Measurements from ENCODE around the gene CNOT6. TPM values are rescaled to one million over a fixed set of nuclear protein-coding genes. Genes with fewer than 3 reads are reported as not detected.

CNOT6 gene
- total RNA-seq, 4 donors from 2014 or later = 11.0 to 17.8 (median 15.0) TPM

DNA sequence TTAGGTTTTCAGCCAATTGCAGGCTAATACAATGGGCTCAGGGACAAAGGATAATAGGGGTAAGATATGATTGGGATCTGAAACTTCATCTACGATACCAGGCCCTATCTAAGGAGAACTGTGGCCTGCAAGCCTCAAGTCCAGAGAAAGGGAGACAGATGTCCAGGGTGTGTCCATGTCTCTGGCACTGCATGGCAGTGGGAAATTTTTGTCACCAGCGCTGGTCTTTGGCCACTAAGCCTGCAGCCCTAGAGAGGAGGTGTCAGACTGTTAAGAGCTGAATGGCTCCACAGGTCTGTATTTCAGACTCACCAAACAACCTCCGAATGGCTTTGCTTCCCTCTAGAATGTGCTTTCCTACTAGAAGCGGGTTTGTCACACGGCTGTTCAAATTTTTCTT is 6.6 kb upstream of the CNOT6 start:
- no peak for TF ChIP-seq POLR2A (IDR thresholded peaks at IDR 0.05)
- Histone ChIP-seq H3K4me3 (no peak overlapping the region), H3K4me1 (peaks cover 8% of the 10 kb centered on the region), H3K27ac (no peak overlapping the region), H3K27me3 (no peaks in the 10 kb centered on the region), H3K9me3 (no peaks in the 10 kb centered on the region), H3K36me3 (no peaks in the 10 kb centered on the region)
- DNase-seq (ENCODE audit: low spot score in 2 of 2) = peak; percentile 3 to 41
- 93% methylated on average over 5 of the region's 5 CpGs for WGBS

DNA sequence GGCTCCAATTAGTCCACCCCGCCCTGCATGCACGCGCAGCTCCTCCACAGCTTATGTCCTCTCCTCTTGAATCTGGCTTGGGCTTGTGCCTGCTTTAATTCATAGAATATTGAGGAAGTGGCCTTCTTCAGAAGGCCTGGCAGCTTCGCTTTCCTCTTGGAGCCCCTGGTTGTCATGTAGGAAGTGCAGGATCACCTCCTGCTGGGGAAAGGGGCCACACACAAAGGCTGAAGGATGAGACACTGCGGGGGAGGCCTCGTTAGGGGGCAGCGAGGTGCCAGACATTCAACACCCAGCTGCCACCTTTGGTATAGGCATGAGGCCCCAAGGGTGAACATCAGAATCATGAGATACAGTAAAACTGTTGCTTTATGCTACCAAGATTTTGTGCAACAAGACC is 2.7 kb upstream of the CNOT6 start:
- no peak overlapping the region for H3K4me3 ChIP-seq
- no peaks in the 10 kb centered on the region for H3K27me3 ChIP-seq
- TF ChIP-seq POLR2AphosphoS5 (IDR thresholded peaks at IDR 0.05) (no peak), POLR2A (IDR thresholded peaks at IDR 0.05) (no peak), EP300 (IDR thresholded peaks at IDR 0.05) (no peak)
- TF ChIP-seq, protein P1, sequence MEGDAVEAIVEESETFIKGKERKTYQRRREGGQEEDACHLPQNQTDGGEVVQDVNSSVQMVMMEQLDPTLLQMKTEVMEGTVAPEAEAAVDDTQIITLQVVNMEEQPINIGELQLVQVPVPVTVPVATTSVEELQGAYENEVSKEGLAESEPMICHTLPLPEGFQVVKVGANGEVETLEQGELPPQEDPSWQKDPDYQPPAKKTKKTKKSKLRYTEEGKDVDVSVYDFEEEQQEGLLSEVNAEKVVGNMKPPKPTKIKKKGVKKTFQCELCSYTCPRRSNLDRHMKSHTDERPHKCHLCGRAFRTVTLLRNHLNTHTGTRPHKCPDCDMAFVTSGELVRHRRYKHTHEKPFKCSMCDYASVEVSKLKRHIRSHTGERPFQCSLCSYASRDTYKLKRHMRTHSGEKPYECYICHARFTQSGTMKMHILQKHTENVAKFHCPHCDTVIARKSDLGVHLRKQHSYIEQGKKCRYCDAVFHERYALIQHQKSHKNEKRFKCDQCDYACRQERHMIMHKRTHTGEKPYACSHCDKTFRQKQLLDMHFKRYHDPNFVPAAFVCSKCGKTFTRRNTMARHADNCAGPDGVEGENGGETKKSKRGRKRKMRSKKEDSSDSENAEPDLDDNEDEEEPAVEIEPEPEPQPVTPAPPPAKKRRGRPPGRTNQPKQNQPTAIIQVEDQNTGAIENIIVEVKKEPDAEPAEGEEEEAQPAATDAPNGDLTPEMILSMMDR (IDR thresholded peaks at IDR 0.05) = no peak
- H3K27ac ChIP-seq = no peak overlapping the region
- H3K36me3 ChIP-seq = no peaks in the 10 kb centered on the region
- H3K9me3 ChIP-seq = no peaks in the 10 kb centered on the region
- peak in 1 of 2 donors; percentile 34 for DNase-seq (ENCODE audit: low spot score in 2 of 2)
- peaks cover 20% of the 10 kb centered on the region for H3K4me1 ChIP-seq
- WGBS = 60% methylated on average over 7 of the region's 7 CpGs

DNA sequence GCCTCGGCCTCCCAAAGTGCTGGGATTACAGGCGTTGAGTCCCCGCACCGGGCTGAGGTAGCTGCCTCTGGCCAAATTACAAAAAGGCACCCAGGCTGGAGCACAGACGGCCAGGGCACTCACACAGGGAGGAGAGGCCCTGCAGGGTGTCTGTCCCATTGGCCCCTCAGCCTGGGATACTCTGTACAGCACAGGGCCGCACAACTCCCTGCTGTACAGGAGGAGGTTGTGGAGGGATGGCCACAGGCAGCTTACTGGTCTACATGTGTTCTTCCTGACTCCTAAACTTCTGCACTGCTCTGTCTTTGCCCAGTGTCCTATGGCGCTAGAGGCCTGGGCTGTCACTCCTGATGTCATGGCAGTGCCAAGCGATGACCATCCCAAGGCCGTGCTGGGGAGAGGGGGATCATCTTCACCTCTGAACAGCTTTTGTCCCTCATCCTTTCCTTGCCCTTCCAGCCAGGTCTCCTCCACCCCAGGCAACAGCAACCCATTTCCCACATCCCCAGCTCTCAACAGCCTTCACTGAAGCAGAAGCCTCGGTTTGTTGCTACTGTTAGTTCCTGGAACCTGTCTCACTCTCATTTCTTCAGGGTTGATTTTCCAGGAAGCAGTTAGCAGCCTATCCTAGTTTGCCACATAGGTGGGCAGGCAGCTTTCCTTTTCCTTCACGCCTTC is 1.8 kb upstream of the CNOT6 start:
- Histone ChIP-seq H3K4me3 (no peak overlapping the region), H3K4me1 (peaks cover 29% of the 10 kb centered on the region), H3K27ac (no peak overlapping the region), H3K27me3 (no peaks in the 10 kb centered on the region), H3K9me3 (no peaks in the 10 kb centered on the region), H3K36me3 (no peaks in the 10 kb centered on the region)
- no peak for TF ChIP-seq EP300 (IDR thresholded peaks at IDR 0.05)
- TF ChIP-seq POLR2A (IDR thresholded peaks at IDR 0.05) = no peak
- TF ChIP-seq, protein P1 (IDR thresholded peaks at IDR 0.05) = no peak
- TF ChIP-seq POLR2AphosphoS5 (IDR thresholded peaks at IDR 0.05) = no peak
- DNase-seq (ENCODE audit: low spot score in 2 of 2) = peak in 1 of 2 donors; percentile 68
- WGBS = 92% methylated on average over 11 of the region's 11 CpGs

DNA sequence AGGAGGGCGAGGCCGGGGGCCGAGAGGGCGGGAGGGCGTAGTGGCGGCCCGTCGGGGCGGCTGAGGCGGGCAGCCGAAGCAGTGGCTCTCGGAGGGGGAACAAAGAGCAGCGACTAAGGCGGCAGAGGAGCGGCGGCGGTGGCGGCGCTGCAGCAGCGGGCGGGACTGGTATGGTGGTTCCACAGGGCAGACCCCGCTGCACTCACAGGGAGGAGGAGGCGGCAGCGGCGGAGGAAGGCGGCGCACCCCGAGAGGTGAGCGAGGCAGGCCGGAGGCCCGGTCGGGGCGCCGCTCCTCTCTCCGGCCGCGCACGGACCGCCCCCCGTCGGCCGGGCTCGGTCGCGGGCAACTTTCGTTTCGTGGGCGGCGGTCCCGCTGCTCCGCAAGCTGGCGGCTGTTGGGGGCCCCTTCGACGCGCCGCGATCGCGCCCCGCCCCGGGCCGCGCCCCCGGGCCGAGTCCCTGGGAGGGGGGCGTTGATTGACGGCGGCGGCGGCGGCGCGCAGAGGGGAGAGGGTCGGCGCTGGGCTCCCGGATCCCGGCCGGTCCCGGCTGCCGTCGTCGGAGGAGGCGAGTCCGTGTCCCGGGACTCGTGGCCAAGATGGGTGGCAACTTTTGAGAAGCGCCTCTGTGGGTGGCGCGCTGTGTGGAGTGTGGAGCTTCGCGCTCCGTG is 467 bp downstream of the CNOT6 start:
- peak overlapping the region; percentile 97 for H3K27ac ChIP-seq
- 0% methylated on average over 26 of the region's 92 CpGs for WGBS
- peaks cover 32% of the 10 kb centered on the region for H3K4me1 ChIP-seq
- H3K27me3 ChIP-seq = no peaks in the 10 kb centered on the region
- DNase-seq (ENCODE audit: low spot score in 2 of 2) = peak; percentile 74 to 80
- no peaks in the 10 kb centered on the region for H3K9me3 ChIP-seq
- TF ChIP-seq, protein P1 (IDR thresholded peaks at IDR 0.05) = no peak
- TF ChIP-seq POLR2A (IDR thresholded peaks at IDR 0.05) (no peak), POLR2AphosphoS5 (IDR thresholded peaks at IDR 0.05) (no peak), EP300 (IDR thresholded peaks at IDR 0.05) (no peak)
- no peaks in the 10 kb centered on the region for H3K36me3 ChIP-seq
- peak overlapping the region; percentile 93 for H3K4me3 ChIP-seq

DNA sequence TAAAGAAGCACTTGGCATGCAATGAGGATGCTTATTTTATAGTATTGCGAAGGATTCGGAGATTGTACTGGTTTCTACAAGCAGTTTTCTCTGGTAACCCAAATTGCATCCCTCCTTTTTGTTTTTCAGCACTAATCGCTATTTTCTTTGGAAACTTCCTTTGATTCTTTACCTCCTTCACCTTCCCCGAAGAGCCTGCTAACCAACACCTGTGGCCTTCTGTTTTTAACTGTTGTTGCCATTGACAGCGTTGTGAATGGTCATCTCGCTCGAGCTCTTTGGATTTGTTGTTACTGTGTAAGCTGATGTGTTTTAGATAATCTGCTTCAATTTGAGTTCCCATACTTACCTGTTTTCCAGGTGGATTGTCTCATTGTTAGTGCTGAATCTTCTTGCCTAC is 1.1 kb downstream of the CNOT6 start:
- WGBS = 10% methylated on average over 7 of the region's 7 CpGs

More for the DNA sequence above, 1.1 kb downstream of the CNOT6 start:
- Histone ChIP-seq H3K36me3 (no peaks in the 10 kb centered on the region), H3K9me3 (no peaks in the 10 kb centered on the region), H3K4me1 (peaks cover 34% of the 10 kb centered on the region), H3K27me3 (no peaks in the 10 kb centered on the region), H3K4me3 (peak overlapping the region; percentile 93), H3K27ac (peak overlapping the region; percentile 97)
- TF ChIP-seq, protein P1 (IDR thresholded peaks at IDR 0.05) = no peak
- no peak for TF ChIP-seq POLR2AphosphoS5 (IDR thresholded peaks at IDR 0.05)
- TF ChIP-seq POLR2A (IDR thresholded peaks at IDR 0.05) = no peak
- no peak for TF ChIP-seq EP300 (IDR thresholded peaks at IDR 0.05)
- DNase-seq (ENCODE audit: low spot score in 2 of 2) = no peak

Data from suprapubic skin (tissue), 4 donors.